IMR-90 (cell line): ENCODE data around the gene NFATC1.

ENCODE experiments used
- BHLHE40 ChIP-seq: fragments of 150-350 bp; IDR thresholded peaks from 2 replicates; pipeline ENCODE4 v1.6.1; 2016; ENCODE audit warnings: mild to moderate bottlenecking, low read depth, low read length
- CTCF ChIP-seq: conservative IDR thresholded peaks from 2 replicates; pipeline ENCODE4 v1.5.1; 2012; ENCODE audit warnings: mild to moderate bottlenecking, low read depth, low read length, improper control_type of control experiment
- FOS ChIP-seq: fragments of 150-350 bp; IDR thresholded peaks from 2 replicates; pipeline ENCODE4 v1.6.1; 2016; ENCODE audit warnings: low read depth, low read length
- MXI1 ChIP-seq: IDR thresholded peaks from 2 replicates; pipeline ENCODE4 v1.6.1; 2012; ENCODE audit warnings: low read depth, mild to moderate bottlenecking, low read length, moderate library complexity, borderline replicate concordance
- POLR2A ChIP-seq: IDR thresholded peaks from 2 replicates; pipeline ENCODE4 v1.6.1; 2012; ENCODE audit warnings: mild to moderate bottlenecking, low read depth, low read length
- RAD21 ChIP-seq: IDR thresholded peaks from 2 replicates; pipeline ENCODE4 v1.6.1; 2012; ENCODE audit warnings: low read length, improper control_type of control experiment
- RCOR1 ChIP-seq: IDR thresholded peaks from 2 replicates; pipeline ENCODE4 v1.6.1; 2012; ENCODE audit warnings: mild to moderate bottlenecking, low read length, improper control_type of control experiment; ENCODE audit not compliant: insufficient replicate concordance
- RFX5 ChIP-seq: IDR thresholded peaks from 2 replicates; pipeline ENCODE4 v1.8.0; 2012; ENCODE audit warnings: low read depth, mild to moderate bottlenecking, low read length, moderate library complexity
- USF2 ChIP-seq: fragments of 150-350 bp; IDR thresholded peaks from 2 replicates; pipeline ENCODE4 v1.6.1; 2017; ENCODE audit warnings: mild to moderate bottlenecking, antibody characterized with exemption, low read length, low read depth

GRCh38 chr18:79470547-79470946 is 74.8 kb downstream of the NFATC1 start:
- TF ChIP-seq CTCF (no peak), RFX5 (no peak), BHLHE40 (no peak), POLR2A (no peak), RAD21 (no peak), MXI1 (no peak), RCOR1 (no peak), USF2 (no peak), FOS (no peak)
